NCI-H1694 treated with DMSO at 0.1 percent for 48 hours (cell line): ENCODE results near the gene SLF1.
A peak's percentile ranks its signal among the peaks of the same experiment; 100 is the strongest.
"Not testable (repeated sequence)": the region's sequence is repeated elsewhere in the genome, so short reads cannot be mapped to it uniquely, and the experiment has no call there.

Experiments
- DNase-seq: peaks from one replicate; lab custom pipeline; 2025; lab: John Stamatoyannopoulos, UW

Gene SLF1

DNA sequence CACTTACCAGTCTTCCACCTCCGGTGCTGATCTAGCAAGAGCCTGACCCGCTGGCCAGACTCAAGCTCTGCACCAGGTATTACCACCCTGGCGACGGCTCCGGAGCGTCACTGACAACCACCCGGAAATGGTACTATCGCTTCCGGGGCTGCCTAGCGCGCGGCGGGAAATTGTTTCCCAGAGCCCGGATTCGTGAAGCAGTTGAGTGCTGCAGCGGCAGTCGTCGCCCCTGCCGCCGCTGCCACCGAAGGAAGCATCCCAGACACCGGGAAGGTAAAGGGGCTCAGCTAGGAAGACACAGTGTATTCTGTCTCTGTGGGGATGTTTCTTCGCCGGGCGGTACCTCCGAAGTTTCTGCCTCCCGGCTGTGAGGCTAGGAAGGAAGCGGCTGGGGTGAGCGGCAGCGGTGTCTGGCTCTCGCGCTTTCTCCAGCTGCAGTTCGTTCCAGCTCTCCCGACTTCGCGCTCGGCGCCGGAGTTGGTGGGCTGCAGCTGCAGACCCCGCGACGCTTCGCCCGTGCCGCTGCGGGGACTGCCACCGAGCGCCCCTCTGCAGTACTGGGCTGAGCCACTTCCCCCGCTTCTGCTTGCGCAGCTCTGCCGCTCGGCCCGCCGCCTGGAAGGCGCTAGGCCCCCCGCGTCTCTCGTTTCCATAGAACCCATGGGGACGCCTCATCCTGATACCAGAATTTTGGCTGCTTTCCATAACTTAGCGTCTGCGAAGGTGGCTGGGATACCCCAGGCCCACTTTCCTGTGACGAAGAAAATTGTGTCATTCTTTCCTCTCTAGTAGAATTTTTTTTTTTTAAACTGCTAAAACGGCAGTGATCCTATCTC lies at the start of gene SLF1, which contains the start of gene KIAA0825:
TSS of gene SLF1 (plus strand) at position 177 of the 836 bp plus-strand sequence. CDS start 10,142 bp downstream, outside the sequence.
TSS of gene KIAA0825 (minus strand) at position 112 of the 836 bp plus-strand sequence. CDS start 81,478 bp downstream, outside the sequence.
- peak; percentile 56 for DNase-seq

GRCh38 chr5:94571415-94571814 lies 47.1 kb upstream of the SLF1 start:
- no peak for DNase-seq

- DNase-seq: not testable (repeated sequence)
Observed at GRCh38 chr5:94573349-94573748, 45.1 kb upstream of the SLF1 start.

DNA sequence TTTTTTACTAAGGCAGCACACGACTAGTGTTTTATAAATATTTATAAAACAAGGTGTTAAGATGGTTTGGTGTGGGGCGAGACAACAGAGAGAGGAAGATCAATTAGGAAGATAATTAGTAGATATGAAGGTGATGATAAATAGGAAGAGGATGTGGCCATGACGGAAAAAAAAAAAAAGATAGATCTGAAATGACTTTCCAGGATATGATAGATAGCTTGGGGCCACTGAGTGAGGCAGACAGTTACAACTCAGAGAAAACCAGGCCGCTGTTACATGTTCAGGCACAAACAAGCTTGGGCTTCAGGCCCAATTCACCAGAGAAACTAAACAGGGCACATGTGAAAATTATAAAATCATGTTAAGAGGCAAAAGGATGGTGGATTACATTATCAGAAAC lies 43.3 kb upstream of the SLF1 start:
- DNase-seq: no peak

- DNase-seq: no peak
Observed at GRCh38 chr5:94577466-94578245, 40.8 kb upstream of the SLF1 start.

GRCh38 chr5:94595281-94595840 lies 23.1 kb upstream of the SLF1 start:
- no peak for DNase-seq

- DNase-seq: peak; percentile 1
Observed at GRCh38 chr5:94613583-94613982, 4.9 kb upstream of the SLF1 start.

- no peak for DNase-seq
Observed at GRCh38 chr5:94614156-94614805, 4.2 kb upstream of the SLF1 start.

DNA sequence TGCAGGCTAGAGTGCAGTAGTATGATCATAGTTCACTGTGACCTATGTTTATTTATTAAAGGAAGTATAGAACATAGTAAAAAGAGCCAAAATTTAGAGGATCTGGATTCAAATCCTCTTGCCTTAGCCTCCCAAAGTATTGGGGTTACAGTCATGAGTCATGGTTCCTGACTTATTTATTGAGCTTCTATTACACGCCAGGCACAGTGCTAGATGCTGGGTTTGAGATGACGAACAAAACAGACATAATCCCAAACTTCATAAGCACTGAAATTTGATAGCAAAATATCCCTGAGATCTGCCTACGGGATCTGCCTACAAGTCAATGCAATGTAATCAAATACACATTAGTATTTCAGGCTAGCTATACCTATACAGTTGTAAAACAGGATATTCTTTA lies 2.6 kb upstream of the SLF1 start:
- DNase-seq: no peak

- DNase-seq: peak; percentile 3
Observed at GRCh38 chr5:94618029-94618492, 408 bp upstream of the SLF1 start.

GRCh38 chr5:94620256-94620655 lies 1.8 kb downstream of the SLF1 start:
- no peak for DNase-seq

DNA sequence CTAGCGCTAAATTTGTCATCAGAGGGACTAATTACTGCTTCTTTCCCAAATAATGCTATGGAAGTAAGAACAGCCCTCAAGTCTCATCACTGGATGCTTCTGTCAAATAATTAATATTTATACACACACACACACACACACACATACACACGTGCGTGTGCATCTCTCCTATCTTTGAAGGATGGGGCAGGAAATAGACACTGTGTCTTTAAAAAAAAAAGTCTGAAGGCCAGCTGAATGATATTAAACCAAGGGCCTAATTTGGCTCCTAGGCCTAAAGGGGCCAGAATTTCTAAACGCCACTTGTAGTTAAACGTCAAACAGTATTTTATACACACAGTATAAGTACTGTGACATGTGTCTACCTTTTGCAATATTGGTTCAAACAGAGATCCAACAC lies 3.3 kb downstream of the SLF1 start:
- DNase-seq: no peak

GRCh38 chr5:94623011-94623410 lies 4.5 kb downstream of the SLF1 start:
- no peak for DNase-seq

DNA sequence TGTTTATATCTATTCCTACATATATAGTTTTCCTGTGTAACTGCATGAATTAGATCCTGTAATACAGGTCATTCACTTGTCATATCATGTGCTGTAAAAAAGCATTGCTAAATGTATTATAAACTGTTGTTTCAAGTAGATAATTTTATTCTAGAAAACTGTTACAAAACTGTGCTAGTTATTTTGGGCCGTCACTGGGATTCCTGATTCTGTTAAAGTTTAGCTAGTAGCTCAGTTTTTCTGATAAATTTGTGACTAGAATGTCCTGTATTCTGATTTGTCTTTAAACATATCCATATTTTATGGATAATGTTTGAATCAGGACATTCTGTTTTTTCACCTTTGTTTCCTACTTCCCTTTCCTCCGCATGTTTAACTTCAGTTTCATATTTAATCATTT lies 5.4 kb downstream of the SLF1 start:
- no peak for DNase-seq

- DNase-seq: no peak
Observed at GRCh38 chr5:94627191-94627590, 8.7 kb downstream of the SLF1 start.

DNA sequence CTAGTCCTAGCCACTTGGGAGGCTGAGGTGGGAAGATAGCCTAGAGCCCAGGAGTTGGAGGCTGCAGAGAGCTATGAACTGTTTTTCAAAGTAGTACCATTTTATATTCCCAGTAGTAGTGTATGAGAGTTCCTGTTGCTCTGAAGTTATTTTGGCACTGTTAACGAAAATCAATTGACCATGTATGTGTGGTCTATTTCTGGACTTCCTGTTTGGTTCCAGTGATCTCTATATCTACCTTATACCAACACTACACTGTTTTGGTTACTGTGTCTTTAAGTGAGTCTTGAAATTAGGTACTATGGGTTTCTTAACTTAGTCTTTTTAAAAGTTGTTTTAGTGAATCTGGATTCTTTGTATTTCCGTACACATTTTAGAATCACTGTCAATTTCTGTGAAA lies 13.6 kb downstream of the SLF1 start:
- DNase-seq: no peak

DNA sequence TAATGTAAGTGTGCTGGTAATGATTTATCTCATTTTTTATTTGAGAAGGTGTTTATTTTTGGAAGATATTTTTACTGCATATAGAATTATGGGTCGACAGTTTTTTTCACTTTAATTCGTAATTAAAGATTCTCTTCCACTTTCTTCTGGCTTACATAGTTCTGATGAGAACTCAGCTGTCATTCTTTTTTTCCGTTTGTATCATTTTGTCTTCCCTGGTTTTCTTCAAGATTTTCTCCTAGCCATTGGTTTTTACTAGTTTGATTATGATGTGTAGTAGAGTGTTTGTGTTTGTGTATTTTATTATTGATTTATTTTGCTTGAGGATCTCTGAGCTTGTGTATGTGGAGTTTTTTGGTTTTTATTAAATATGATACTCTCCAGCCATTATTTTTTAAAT lies 21.7 kb downstream of the SLF1 start:
- no peak for DNase-seq

- no peak for DNase-seq
Observed at GRCh38 chr5:94645053-94645452, 26.6 kb downstream of the SLF1 start.

DNA sequence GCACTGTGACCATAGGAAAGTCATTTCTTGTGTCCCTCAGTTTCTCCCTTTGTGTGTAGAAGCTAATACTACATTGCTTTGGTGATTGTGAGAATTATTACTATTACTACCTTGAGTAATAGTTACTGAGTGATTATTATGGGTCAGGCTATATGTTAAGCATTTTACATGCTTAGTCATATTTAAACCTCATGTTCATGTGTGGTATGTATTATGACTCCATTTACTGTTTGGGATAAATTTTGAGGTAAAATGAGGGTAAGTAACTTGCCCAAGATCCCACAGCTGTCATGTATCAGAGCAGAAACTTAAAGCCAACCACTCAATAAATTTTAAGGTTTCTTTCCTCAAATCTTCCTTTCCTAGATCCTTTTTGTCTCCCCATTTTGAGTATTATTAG lies 28.3 kb downstream of the SLF1 start:
- DNase-seq: no peak

DNA sequence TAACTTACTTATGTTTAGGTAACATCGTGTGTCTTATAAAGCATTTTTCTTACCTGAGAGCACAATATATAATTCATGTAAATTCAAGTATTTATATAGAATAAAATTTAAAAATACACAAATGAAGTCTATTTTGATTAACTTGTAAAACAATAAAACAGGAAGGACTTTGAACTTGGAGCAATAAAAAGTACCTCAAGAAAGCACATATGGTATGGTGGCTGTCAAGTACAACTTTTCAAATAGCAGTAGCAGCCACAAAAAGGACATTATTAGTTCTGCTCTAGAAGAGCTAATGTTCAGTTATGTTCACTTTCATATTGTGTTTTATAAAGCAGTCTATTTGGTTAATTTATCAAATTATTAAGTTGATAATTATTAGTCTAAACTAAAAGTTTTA lies 31.4 kb downstream of the SLF1 start:
- no peak for DNase-seq

DNA sequence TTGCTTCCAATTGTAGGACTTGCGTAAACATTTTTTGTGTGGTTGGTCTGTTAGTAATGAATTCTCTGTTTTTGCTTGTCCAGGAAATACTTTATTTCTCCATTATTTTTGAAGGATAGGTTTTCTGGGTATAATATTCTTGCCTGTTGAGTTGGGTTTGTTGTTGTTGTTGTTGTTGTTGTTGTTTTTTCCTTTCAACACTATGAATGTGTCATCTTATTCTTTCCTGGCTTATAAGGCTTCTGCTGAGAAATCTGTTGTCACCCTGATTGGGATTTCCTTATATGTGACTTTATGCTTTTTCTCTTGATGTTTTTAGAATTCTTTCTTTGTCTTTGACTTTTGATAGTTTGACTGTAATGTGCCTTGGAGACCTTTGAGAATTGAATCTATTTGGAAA lies 39.8 kb downstream of the SLF1 start:
- no peak for DNase-seq

- DNase-seq: no peak
Observed at GRCh38 chr5:94660506-94660905, 42.0 kb downstream of the SLF1 start.
